Measurements from ENCODE around the gene SMIM27. TPM values are rescaled to one million over a fixed set of nuclear protein-coding genes. Genes with fewer than 3 reads are reported as not detected.

The SMIM27 gene
- total and polyA plus RNA-seq, 2 of the 13 experiments (the other 11 are each of a cell fraction or from before 2014, with no cell fraction given): 17.9 to 19.0 TPM

GRCh38 chr9:32580631-32581300, 28.6 kb downstream of the SMIM27 start:
- in situ Hi-C loops (cut with HindIII; ENCODE audit: extremely low pct_ligation_motif_present, low pct_unique_long_range_greater_than_20kb): loop anchor here (5.0 kb wide), 1 partner anchor 387 kb away; no protein-coding TSS in a partner anchor
- BruUV-seq (replicated peaks): no TSS peak

More at GRCh38 chr9:32580631-32581300, 28.6 kb downstream of the SMIM27 start:
- DNase-seq (ENCODE audit: low spot score) (peak; percentile 13), FAIRE-seq (no peak), ATAC-seq (peak; percentile 78)
- Histone ChIP-seq H3K36me3 (replicated peaks in 1 of 2; ENCODE audit: control insufficient read depth in 1 of 2, insufficient read depth in 2 of 2, low read length in 2 of 2) (no peaks in the 10 kb centered on the region), H2AFZ (ENCODE audit: low read length) (no peak overlapping the region), H4K20me1 (ENCODE audit: insufficient read depth, low read length) (no peaks in the 10 kb centered on the region), H3K9me3 (ENCODE audit: low read length) (no peaks in the 10 kb centered on the region), H3K79me2 (ENCODE audit: insufficient read depth, low read length) (no peaks in the 10 kb centered on the region), H3K4me3 (replicated peaks in 1 of 3; ENCODE audit: insufficient read depth in 1 of 3, low read depth in 2 of 3, low read length in 3 of 3) (no peak overlapping the region), H3K9ac (ENCODE audit: insufficient read depth, low read depth, low read length) (no peak overlapping the region), H3K4me1 (ENCODE audit: insufficient read depth, low read length) (peaks cover 18% of the 10 kb centered on the region), H3K27ac (ENCODE audit: extremely low read length, insufficient read depth, low read length) (no peak overlapping the region), H3K4me2 (ENCODE audit: low read depth, low read length) (peak overlapping the region; percentile 25), H3K27me3 (ENCODE audit: control insufficient read depth in 1 of 2, insufficient read depth in 2 of 2, low read length in 2 of 2) (no peaks in the 10 kb centered on the region)
- WGBS (ENCODE audit: low lambda C conversion rate): 0% methylated on average over 3 of the region's 3 CpGs
- ChIA-PET POLR2A (interaction anchor here (1.6 kb wide), 1 partner anchor 202 kb away, joined by 4 read pairs; no protein-coding TSS in a partner anchor), CTCF (ENCODE audit: low intra/inter-chr PET ratio, low total read pairs) (interaction anchor here (2.3 to 4.9 kb wide), 2 partner anchors 202 to 387 kb away, joined by 34 to 115 read pairs; no protein-coding TSS in a partner anchor)
- no peak for TF ChIP-seq ZFP36L1 (CRISPR knock-in tag; IDR thresholded peaks at IDR 0.05)
- no peak for TF ChIP-seq SATB2 (CRISPR knock-in tag; IDR thresholded peaks at IDR 0.05)
- no peak for TF ChIP-seq ZNF879 (CRISPR knock-in tag; IDR thresholded peaks at IDR 0.05)
- TF ChIP-seq, protein P1, sequence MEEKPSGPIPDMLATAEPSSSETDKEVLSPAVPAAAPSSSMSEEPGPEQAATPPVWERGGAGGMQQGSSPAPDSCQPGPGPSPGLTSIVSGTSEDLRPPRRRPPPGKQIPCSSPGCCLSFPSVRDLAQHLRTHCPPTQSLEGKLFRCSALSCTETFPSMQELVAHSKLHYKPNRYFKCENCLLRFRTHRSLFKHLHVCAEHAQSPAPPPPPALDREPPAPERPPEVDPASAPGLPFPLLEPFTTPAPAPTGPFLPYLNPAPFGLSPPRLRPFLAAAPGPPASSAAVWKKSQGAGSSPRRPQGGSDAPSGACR (CRISPR knock-in tag; IDR thresholded peaks at IDR 0.05): no peak
- TF ChIP-seq IKZF1 (IDR thresholded peaks at IDR 0.05): no peak
- no peak for TF ChIP-seq STAG1 (CRISPR knock-in tag; IDR thresholded peaks at IDR 0.05)
- no peak for TF ChIP-seq FOXK1 (CRISPR knock-in tag; IDR thresholded peaks at IDR 0.05; ENCODE audit: borderline replicate concordance, low read depth)
- no peak for TF ChIP-seq NR0B2 (CRISPR knock-in tag; IDR thresholded peaks at IDR 0.05)
- no peak for TF ChIP-seq ZNF746 (CRISPR knock-in tag; IDR thresholded peaks at IDR 0.05)
- TF ChIP-seq ZNF441 (CRISPR knock-in tag; IDR thresholded peaks at IDR 0.05; ENCODE audit: borderline replicate concordance): no peak
- TF ChIP-seq, protein P2, sequence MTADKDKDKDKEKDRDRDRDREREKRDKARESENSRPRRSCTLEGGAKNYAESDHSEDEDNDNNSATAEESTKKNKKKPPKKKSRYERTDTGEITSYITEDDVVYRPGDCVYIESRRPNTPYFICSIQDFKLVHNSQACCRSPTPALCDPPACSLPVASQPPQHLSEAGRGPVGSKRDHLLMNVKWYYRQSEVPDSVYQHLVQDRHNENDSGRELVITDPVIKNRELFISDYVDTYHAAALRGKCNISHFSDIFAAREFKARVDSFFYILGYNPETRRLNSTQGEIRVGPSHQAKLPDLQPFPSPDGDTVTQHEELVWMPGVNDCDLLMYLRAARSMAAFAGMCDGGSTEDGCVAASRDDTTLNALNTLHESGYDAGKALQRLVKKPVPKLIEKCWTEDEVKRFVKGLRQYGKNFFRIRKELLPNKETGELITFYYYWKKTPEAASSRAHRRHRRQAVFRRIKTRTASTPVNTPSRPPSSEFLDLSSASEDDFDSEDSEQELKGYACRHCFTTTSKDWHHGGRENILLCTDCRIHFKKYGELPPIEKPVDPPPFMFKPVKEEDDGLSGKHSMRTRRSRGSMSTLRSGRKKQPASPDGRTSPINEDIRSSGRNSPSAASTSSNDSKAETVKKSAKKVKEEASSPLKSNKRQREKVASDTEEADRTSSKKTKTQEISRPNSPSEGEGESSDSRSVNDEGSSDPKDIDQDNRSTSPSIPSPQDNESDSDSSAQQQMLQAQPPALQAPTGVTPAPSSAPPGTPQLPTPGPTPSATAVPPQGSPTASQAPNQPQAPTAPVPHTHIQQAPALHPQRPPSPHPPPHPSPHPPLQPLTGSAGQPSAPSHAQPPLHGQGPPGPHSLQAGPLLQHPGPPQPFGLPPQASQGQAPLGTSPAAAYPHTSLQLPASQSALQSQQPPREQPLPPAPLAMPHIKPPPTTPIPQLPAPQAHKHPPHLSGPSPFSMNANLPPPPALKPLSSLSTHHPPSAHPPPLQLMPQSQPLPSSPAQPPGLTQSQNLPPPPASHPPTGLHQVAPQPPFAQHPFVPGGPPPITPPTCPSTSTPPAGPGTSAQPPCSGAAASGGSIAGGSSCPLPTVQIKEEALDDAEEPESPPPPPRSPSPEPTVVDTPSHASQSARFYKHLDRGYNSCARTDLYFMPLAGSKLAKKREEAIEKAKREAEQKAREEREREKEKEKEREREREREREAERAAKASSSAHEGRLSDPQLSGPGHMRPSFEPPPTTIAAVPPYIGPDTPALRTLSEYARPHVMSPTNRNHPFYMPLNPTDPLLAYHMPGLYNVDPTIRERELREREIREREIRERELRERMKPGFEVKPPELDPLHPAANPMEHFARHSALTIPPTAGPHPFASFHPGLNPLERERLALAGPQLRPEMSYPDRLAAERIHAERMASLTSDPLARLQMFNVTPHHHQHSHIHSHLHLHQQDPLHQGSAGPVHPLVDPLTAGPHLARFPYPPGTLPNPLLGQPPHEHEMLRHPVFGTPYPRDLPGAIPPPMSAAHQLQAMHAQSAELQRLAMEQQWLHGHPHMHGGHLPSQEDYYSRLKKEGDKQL (CRISPR knock-in tag; IDR thresholded peaks at IDR 0.05; ENCODE audit: low read depth): no peak
- TF ChIP-seq NONO (IDR thresholded peaks at IDR 0.05): no peak
- no peak for TF ChIP-seq NONO (CRISPR knock-in tag; conservative IDR thresholded peaks at IDR 0.05)
- no peak for TF ChIP-seq HNF4A (CRISPR knock-in tag; IDR thresholded peaks at IDR 0.05)
- TF ChIP-seq ATRX (CRISPR knock-in tag; IDR thresholded peaks at IDR 0.05; ENCODE audit: borderline replicate concordance): no peak
- TF ChIP-seq RFX1 (IDR thresholded peaks at IDR 0.05): no peak
- TF ChIP-seq TMF1 (CRISPR knock-in tag; IDR thresholded peaks at IDR 0.05; ENCODE audit: low read depth): no peak
- intact Hi-C loops (cut with micrococcal nuclease; ENCODE audit: unreplicated experiment): loop anchor here (1.0 kb wide), 1 partner anchor 388 kb away; no protein-coding TSS in a partner anchor

All from HepG2 (cell line).